Testis (tissue), 2 donors: ENCODE measurements around the gene TNS1.

Experiments used
- POLR2A ChIP-seq: fragments of 450-650 bp; IDR thresholded peaks from one replicate; pipeline ENCODE4 v1.6.1; 2017; ENCODE audit warnings: antibody characterized with exemption, mild to moderate bottlenecking, moderate library complexity
- TF ChIP-seq, protein P1 (sequence below), 3 experiments: fragments of 450-650 bp in 2 of 3; fragments of 200-600 bp in 1 of 3; sonication (generic) in 1 of 3; IDR thresholded peaks; one replicate each; pipeline ENCODE4 v1.5.1; 2016 to 2019; ENCODE audit warnings: antibody characterized with exemption in 3 of 3, mild to moderate bottlenecking in 2 of 3, moderate library complexity in 1 of 3

DNA sequence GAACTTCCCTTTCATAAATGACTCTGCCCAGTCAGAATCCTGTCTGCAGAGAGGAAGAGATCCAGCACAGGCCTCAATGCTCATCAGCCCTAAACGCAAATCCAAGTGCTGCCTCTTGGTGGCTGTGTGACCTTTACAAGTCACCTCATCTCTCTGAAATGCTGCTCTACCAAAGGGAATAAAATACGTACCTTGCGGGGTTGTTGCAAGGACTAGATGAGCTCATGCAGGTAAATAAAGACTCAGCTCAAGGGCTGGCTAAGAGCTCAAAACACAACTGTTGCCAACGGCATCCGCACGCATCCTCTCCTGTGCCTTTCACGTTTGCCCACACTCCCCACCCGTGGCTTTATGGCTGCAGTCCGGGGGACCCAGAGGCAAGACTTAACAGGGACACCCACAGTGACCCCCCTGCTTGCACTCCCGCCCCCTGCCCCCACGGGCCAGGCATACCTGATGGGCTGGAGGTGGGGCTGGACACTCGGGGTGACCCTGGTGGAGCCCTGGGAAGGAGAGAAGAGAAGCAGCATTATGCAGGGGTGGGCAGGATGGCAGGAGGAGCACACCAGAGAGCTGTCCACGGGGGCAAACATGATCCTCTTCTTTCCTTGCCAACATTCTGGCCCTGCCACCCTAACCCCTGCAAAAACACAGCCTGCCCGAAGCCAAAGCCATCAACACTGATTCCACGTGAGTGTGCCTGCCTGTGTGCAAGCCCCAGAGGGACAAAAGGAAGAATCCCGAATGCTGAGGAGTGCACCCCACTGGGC, 102.6 kb downstream of the TNS1 start:
- TF ChIP-seq, protein P1, sequence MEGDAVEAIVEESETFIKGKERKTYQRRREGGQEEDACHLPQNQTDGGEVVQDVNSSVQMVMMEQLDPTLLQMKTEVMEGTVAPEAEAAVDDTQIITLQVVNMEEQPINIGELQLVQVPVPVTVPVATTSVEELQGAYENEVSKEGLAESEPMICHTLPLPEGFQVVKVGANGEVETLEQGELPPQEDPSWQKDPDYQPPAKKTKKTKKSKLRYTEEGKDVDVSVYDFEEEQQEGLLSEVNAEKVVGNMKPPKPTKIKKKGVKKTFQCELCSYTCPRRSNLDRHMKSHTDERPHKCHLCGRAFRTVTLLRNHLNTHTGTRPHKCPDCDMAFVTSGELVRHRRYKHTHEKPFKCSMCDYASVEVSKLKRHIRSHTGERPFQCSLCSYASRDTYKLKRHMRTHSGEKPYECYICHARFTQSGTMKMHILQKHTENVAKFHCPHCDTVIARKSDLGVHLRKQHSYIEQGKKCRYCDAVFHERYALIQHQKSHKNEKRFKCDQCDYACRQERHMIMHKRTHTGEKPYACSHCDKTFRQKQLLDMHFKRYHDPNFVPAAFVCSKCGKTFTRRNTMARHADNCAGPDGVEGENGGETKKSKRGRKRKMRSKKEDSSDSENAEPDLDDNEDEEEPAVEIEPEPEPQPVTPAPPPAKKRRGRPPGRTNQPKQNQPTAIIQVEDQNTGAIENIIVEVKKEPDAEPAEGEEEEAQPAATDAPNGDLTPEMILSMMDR (IDR thresholded peaks at IDR 0.05), result no peak
- TF ChIP-seq POLR2A, result no peak
